NCI-H146 (cell line): ENCODE measurements around the gene EARS2.
"Not testable (repeated sequence)": the region's sequence is repeated elsewhere in the genome, so short reads cannot be mapped to it uniquely, and the experiment has no call there.

ENCODE experiments used
- DNase-seq: peaks from one replicate; lab custom pipeline; 2025; lab: John Stamatoyannopoulos, UW

Gene EARS2

DNA sequence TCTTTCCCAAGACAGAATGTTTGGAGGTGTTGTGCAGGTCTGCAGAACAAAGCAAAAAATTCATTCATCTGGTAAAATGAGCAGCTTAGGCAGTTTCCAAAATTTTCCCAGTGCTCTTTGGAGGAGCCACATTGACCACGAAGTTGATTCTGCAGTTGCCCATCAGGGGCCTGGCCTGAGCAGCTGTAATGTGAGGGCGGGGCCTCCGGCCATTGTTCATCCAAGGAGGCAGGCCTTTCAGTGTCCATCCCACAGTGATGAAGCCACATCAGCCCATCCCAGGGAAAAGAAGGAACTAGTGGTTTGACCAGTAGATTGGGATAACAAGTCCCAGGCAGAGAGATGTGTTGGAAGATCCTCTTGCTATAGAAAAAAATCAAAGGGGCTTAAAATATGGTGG lies 10.5 kb upstream of the EARS2 start:
- DNase-seq = no peak

DNA sequence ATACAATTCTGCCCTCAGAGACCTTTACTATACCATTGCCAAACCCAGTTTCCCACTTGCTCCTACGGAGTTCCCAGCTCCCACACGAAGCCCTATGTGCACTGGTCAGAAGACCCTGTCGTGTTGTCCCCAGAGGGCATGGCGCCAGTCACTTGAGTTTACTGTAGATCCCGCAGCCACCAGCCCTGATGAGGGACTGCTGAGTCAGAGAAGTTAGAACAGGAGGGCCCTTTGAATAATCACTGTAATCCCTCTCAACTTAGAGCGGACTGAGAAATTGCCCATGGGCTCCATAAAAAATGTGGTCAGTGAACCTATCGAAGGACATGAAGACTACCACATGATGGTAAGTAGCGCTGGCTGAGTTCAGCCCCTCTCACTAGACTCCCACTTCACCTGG lies 9.6 kb upstream of the EARS2 start:
- DNase-seq = no peak

DNA sequence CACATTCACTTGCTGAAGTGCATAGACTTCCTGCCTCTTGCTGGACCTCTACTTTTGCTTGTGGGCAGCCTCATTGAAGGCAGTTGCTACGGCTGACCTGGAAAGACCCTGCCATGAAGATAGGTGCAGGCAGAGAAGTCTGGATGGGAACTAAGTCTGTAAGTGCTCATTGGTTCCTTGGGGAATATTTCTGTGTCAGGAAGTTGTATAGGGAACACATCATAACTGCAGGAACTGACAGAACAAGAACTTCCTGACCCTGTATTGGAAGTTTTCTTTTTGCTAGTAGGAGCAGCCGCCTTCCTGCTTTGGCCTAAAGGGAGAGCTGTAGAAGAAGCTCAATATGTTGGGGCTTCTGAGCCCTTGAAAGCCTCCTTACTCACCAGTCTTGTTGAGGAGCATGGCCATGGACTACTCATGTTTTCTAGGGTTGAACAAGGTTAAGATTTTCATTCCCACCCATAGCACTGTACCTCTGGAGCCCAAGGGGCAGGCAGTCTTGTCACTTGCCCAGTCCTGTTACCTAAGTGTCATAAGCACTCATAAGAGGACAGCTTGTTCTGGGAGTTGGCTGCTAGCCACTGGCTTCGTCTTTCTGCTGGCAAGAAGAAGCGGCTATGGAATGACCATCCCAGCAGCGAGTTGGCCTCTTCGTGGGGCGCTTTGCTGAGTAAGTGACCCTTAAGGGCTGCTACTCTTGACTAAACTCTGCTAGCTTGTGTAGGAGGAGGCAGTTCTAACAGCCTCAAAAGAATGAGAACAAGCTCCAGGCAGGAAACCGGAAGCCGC lies 7.6 kb upstream of the EARS2 start:
- no peak for DNase-seq

DNA sequence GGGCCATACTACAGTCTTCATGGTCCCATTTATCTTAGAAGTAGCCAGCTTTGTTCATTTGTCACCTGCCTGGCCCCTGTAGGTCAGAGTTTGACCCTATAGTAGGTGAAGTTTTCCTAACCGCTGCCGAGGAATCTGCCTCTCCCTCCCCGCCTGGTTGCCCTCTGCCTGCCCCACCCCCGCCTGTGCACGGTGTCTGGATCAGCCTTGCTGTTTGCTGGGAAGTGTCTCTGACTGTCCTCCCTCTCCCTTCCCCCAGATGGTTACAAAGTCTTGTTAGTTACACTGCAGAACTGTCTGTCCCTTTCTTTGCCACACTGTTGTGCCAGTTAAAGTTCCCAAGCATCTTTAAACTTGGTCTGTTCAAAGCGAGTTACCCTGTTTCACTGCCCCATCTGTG lies 6.0 kb upstream of the EARS2 start:
- DNase-seq = no peak

DNA sequence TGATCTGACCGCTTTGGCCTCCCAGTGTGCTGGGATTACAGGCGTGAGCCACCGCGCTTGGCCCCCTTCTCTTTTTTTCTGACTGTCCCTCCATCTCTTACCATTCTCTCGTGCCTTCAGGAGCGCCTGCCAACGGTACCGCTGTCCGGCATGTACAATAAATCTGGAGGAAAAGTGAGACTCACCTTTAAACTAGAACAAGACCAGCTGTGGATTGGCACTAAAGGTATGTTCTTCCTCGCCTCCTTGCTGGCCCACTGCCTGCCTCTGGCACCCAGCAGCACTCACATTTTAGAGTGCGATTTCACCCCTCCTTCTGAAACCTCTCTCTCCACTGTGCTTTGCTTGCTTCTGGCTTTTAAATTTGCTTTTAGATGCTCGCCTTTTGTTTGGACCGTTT lies 5.4 kb upstream of the EARS2 start:
- DNase-seq = no peak

DNA sequence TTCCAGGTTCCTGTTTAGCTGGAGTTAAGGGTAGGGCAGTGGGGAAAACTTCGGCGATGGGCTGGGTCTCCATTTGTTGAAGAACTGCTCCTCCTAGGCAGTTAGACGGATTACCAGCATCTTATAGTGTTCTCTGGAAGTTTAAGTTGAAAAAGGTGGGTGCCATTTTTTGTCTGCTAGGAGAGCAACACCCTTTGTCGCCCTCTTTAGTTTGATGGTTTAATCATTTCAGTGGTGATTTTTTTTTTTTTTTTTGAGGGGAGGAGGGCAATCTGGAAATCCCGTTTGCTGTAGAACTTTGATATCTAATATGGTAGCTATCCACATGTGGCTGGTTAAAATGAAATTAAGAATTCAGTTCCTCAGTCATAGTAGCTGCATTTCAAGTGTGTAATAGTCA lies 4.4 kb upstream of the EARS2 start:
- DNase-seq = no peak

DNA sequence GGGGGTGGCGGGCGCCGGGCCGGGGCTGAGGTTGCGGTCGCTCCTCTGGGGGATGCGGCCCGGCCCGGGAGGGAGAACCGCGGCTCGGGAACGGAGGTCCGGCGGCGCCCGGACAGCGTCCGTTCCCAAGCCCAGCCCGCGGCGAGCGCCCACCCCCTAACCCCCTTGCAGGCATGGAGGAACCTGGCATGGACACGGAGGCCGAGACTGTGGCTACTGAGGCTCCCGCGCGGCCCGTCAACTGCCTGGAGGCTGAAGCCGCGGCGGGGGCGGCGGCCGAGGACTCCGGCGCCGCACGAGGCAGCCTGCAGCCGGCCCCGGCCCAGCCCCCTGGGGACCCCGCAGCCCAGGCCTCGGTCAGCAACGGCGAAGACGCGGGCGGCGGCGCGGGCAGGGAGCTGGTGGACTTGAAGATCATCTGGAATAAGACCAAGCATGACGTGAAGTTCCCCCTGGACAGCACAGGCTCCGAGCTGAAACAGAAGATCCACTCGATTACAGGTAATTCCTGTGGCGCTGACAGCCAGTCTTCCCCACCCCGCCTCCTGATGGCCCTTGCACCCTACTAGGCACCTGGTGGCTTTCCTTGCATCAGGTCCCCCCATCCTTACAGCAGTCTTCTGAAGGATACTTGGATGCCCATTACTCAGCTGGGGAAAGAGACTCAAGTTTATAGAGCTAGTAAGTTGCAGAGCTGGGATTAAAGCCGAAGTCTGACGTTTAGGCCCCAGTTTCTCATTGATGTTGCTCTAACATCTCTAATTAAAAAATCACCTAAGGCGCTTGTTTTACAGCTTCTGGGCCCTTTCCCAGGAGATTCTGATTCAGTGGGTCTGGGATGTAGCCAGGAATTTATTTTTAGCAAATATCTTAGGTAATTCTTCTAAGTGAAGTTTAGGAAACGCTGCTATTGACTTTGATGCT lies 891 bp upstream of the EARS2 start:
- DNase-seq = peak; percentile 36

DNA sequence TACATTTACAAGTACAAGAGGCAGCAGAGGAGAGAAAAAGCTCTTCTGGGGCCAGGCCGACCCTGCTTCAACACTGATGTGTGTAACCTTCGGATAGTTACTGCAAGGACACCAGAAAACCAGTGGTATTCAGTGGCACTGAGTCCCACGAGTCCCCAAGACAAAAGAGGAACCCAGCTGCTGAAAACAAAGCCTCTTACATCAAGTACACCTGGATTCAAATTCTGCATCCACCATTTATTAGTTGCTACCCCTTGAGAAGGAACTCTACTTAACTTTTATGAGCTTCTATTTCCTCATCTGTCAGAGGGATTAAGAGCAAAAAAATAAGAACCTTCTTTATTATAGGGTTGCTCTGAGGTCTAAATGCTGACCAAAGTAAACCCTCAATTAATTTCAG lies 2.6 kb downstream of the EARS2 start:
- no peak for DNase-seq

DNA sequence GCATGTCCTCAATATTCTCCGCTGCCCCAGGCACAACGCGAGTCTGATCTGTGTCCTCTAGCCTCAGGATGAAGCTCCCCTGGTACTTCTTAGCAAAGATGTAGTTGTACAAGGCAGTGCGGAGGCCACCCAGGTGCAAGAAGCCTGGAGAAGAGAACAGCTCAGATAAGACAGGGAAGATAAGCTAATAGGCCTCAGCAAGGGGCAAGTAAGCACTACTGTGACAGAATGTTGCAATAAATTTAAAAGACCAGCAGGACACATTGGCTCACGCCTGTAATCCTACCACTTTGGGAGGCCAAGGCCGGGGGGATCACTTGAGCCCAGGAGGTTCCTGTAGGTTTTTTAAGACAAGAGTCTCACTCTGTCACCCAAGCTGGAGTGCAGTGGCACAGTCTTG lies 5.0 kb downstream of the EARS2 start:
- no peak for DNase-seq

DNA sequence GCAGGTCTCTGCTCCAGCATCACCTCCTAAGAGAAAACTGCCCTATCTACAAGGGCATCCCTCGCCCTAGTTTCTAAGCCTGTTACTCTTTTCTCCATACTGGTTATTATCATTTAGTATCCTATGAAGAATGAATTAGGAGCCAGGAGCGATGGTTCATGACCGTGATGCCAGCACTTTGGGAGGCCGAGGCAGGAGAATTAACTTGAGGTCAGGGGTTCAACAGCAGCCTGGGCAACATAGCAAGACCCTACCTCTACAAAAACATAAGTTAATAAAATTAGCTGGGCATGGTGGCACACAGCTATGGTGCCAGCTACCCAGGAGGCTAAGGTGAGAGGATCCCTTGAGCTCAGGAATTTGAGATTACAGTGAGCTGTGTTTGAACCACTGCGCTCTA lies 7.2 kb downstream of the EARS2 start:
- no peak for DNase-seq

DNA sequence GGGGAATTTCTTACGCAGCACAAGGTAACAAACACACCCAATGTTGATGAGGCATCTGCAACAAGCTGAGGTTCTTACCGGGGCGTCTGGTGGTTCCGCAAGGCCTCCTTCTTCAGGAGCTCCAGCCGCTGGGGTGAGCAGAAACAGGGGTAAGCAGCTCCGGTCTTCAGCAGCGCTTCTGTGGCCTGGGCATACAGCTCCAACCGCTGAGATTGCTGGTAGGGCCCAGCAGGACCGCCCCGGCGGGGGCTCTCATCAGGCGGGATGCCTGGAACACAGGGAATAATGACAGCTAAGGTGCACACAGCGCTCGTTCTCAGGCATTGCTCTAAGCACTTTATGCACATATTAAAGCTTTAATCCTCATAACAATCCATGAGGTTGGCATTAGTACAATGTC lies 12.7 kb downstream of the EARS2 start:
- DNase-seq = no peak

DNA sequence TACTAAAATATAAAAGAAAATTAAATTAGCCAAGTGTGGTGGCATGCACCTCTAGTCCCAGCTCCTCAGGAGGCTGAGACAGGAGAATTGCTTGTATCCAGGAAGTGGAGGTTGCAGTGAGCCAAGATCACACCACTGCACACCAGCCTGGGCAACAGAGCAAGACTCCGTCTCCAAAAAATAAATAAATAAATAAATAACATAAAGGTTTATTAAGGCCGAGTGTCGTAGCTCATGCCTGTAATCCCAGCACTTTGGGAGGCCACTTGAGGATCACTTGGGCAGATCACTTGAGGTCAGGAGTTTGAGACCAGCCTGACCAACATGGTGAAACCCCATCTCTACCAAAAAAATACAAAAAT lies 16.4 kb downstream of the EARS2 start:
- not testable (repeated sequence) for DNase-seq

DNA sequence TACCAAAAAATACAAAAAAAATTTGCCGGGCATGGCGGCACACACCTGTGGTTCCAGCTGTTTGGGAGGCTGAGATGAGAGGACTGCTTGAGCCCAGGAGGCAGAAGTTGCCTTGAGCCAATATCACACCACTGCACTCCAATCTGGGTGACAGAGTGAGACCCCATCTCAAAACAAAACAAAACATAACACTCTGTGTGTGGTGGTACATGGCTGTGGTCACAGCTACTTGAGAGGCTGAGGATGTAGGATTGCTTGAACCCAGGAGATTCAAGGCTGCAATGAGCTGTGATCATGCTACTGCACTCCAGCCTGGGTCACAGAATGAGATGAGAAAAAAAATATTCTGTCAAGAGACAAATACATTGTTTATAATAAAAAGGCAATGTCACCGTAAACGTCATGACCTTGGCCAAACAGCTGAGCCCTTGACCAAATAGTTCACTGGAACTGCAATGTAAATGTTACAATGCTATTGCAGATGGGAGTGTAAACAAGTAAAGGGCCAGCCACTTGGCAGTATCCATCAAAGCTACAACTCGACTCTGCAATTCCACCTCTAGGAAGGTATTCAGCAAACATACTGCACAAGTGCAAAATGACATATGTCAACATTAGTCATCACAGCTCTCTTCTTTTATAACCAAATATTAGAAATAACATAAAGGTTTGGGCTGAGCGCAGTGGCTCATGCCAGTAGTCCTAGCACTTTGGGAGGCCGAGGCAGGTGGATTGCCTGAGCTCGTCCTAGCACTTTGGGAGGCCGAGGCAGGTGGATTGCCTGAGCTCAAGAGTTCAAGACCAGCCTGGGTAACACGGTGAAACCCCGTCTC lies 16.9 kb downstream of the EARS2 start:
- no peak for DNase-seq

DNA sequence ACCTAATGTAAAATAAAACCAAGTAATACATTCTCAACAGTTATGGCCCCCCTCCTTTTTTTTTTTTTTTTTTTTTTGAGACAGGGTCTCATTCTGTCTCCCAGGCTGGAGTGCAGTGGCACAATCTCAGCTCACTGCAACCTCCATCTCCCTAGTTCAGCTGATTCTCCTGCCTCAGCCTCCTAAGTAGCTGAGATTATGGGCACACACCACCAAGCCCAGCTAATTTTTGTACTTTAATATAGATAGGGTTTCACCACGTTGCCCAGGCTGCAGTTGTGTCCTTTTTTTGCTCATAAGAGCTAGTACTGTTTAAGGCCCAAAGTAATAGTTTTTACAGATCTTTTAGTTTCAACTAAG lies 18.3 kb downstream of the EARS2 start:
- no peak for DNase-seq

DNA sequence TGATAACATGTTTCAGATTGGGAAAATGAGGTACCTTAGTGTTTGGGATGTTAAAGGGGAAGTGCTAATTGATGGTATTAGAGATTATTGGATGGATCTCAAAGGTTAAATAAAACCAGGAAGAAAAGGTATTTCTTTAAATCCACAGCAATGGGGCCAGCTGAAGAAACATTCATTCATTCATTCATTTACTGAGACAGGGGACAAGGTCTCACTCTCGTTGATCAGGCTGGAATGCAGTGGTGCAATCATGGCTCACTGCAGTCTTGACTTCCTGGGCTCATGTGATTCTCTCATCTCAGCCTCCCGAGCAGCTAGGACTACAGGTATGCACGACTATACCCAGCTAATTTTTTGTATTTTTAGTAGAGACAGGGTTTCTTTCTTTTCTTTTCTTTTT lies 19.8 kb downstream of the EARS2 start:
- no peak for DNase-seq

DNA sequence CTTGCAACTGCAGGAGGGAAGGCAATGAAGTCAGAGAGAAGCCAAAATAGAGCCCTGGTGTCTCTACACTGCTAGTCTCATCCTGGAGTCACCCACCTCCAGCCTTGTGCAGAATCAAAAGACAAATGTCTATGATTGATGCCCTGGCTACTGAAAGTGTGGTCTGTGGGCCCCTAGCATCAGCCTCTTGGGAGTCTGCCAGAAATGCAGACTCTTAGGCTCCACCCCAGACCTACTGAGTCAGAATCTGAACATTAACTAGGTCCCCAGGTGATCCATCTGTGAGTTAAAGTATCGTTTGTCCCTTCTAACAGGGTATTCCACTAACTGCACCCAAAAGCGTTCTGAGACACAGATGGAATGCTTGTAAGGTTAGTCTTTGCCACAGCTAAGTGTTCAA lies 21.2 kb downstream of the EARS2 start:
- DNase-seq = no peak

DNA sequence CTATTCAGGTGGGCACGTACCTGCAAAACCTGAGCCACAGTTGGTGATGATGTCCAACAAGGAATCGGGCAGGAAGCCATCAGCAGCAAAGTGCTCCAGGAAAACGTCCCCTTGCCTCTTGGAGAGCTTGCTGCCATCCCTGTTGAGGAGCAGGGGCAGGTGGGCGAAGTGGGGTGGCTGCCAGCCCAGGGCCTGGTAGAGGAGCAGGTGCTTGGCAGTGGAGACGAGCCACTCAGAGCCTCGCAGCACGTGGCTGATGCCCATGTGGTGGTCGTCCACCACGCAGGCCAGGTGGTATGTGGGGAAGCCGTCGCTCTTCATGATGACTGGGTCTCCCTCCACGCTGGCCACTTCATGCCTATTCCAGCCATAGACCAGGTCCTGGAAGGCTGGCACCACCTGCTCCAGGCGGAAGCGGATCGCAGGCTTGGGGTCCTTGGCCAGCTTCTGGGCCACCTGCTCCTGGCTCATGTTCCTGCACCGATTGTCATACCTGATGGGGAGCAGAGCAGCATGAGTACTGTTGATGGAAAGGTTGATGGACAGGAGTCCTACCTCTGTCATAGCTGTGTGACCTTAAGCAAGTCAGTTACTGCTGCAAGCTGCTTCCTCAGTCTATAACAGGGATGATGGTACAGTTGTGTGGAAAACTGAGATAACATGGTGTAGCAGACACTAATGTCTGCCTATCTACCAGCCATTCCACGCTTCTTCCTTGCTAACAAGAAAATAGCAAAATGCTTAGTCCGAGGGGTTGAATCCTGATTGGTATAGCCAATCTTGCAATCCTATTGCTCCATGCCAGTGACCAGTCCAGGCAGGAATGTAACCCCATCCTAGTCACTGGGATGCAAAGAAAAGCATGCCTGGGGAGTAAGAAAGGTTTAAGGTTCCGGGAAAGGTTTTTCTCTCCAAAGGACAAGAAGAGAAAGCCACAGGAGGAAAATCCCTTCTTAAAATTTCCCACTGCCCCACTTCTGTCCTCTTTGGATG lies 22.0 kb downstream of the EARS2 start:
- no peak for DNase-seq

DNA sequence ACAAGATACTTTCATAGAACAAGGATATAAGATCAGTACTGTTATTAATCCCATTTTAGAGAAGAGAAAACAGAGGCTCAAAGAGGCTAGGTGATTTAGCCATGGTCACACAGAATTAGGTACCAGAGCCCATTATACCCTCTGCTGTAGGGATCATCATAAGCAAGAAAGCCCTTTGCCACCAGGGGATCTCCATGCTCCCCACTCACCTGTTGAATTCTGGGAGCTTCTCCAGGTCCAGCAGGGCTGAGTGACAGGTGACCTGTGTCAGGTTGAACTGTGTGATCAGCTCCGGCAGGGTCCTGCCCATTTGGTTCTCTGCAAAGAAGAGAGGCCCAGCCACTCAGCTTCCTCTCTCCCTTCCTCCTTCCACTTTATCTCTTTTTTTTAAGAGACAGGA lies 24.7 kb downstream of the EARS2 start:
- DNase-seq = no peak

DNA sequence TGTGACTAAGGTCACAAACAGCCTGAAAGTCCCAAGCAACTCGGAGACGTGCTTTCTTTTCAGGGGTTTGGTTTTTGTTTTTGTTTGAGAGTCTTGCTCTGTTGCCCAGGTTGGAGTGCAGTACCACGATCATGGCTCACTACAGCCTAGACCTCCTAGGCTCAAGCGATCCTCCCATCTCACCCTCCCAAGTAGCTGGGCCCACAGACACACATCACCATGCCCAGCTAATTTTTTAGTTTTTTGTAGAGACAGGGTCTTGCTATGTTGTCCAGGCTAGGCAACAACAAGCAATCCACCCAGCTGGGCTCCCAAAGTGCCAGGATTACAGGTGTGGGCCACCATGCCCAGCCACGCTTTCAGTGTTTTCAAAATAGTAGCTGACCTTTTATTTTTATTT lies 27.1 kb downstream of the EARS2 start:
- no peak for DNase-seq

DNA sequence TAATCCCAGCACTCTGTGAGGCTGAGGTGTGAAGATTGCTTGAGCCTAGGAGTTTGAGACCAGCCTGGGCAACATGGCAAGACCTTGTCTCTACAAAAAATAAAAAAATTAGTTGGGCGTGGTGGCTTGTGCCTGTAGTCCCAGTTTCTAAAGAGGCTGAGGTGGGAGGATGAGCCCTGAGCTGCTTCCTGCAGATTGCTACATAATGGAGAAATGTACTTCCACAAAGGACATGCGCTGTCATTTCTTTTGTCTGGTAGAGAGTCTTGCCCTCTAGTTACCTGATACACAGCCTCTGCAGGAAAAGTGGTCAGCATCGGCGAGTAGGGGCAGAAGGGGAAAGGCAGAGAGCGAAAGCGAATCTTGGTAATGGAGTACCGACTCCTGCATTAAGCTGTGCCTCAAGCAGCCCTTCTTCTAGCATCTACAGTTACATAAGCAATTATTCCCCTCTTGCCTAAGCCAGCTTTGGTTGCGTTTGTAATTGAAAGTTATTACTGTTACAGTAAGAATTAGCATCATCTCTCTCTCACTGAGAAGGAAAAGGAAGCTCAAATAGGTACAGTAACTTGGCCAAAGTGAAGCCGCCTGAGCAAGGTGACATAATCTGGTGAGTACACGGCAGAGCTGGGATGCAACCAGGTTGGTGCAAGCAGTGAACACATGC lies 28.4 kb downstream of the EARS2 start:
- no peak for DNase-seq
